Measurements from ENCODE around the gene ZMAT5.

ZMAT5 gene

GRCh38 chr22:29684244-29684643 lies 82.6 kb downstream of the ZMAT5 start:
- TF ChIP-seq TSHZ2 (CRISPR knock-in tag; IDR thresholded peaks at IDR 0.05) (no peak), ZNF565 (CRISPR knock-in tag; conservative IDR thresholded peaks at IDR 0.05; ENCODE audit: low read depth) (no peak), CREB5 (CRISPR knock-in tag; IDR thresholded peaks at IDR 0.05; ENCODE audit: low read depth) (no peak), BACH2 (CRISPR knock-in tag; IDR thresholded peaks at IDR 0.05; ENCODE audit: borderline replicate concordance) (no peak), ESRRG (CRISPR knock-in tag; IDR thresholded peaks at IDR 0.05) (no peak)
- ATAC-seq, result no peak

GRCh38 chr22:29683536-29683935 lies 83.3 kb downstream of the ZMAT5 start:
- no peak for TF ChIP-seq ZNF8 (CRISPR knock-in tag; IDR thresholded peaks at IDR 0.05)
- no peak for TF ChIP-seq ZFP30 (CRISPR knock-in tag; IDR thresholded peaks at IDR 0.05)
- TF ChIP-seq RARB (CRISPR knock-in tag; IDR thresholded peaks at IDR 0.05), result no peak
- no peak for TF ChIP-seq ISL1 (CRISPR knock-in tag; IDR thresholded peaks at IDR 0.05)
- no peak for TF ChIP-seq TCF4 (CRISPR knock-in tag; IDR thresholded peaks at IDR 0.05; ENCODE audit: borderline replicate concordance)
- no peak for TF ChIP-seq ZNF565 (CRISPR knock-in tag; conservative IDR thresholded peaks at IDR 0.05; ENCODE audit: low read depth)
- no peak for TF ChIP-seq CSRNP3 (CRISPR knock-in tag; IDR thresholded peaks at IDR 0.05)
- TF ChIP-seq TOX (CRISPR knock-in tag; IDR thresholded peaks at IDR 0.05; ENCODE audit: borderline replicate concordance), result no peak
- TF ChIP-seq ARNTL (CRISPR knock-in tag; IDR thresholded peaks at IDR 0.05; ENCODE audit: borderline replicate concordance, low read depth), result no peak
- no peak for ATAC-seq

Data from SK-N-SH treated with all-trans-retinoic acid at 6 μM for 48 hours (cell line).